ENCODE results near the gene NFIC.

- TF ChIP-seq CTCF (IDR thresholded peaks at IDR 0.05) (no peak), ZFX (IDR thresholded peaks at IDR 0.05; ENCODE audit: borderline replicate concordance) (no peak)
Observed at GRCh38 chr19:3474614-3475013, 108.2 kb downstream of the NFIC start.
